CD4-positive, alpha-beta T cell treated with Interleukin-12 subunit alpha and Interleukin-12 subunit beta, for 1 hour (primary cell): ENCODE data around the gene TERC.

Experiments used
- DNase-seq: peaks from one replicate; pipeline ENCODE4 v3.0.0-alpha.2; 2020

TERC gene

GRCh38 chr3:169764882-169765612 lies at the start of gene TERC:
TERC (minus strand) TSS chr3:169765060.
- peak; percentile 96 for DNase-seq

GRCh38 chr3:169813757-169814517 lies 49.1 kb upstream of the TERC start:
- DNase-seq = peak; percentile 81

- DNase-seq = no peak
Observed at GRCh38 chr3:169813278-169813677, 48.4 kb upstream of the TERC start.

GRCh38 chr3:169812332-169813235 lies 47.7 kb upstream of the TERC start, which contains the start of the genes LRRC34 and LRRIQ4:
LRRC34 (minus strand) TSS chr3:169812904; CDS start chr3:169812548, 356 bp downstream.
LRRIQ4 (plus strand) TSS chr3:169812870; CDS start chr3:169821922, 9,052 bp downstream.
- DNase-seq = peak; percentile 69

- peak; percentile 6 for DNase-seq
Observed at GRCh38 chr3:169811631-169812331, 46.9 kb upstream of the TERC start.

- DNase-seq = no peak
Observed at GRCh38 chr3:169809230-169809795, 44.5 kb upstream of the TERC start.

GRCh38 chr3:169804681-169805080 lies 39.8 kb upstream of the TERC start:
- DNase-seq = no peak

- DNase-seq = no peak
Observed at GRCh38 chr3:169792359-169792758, 27.5 kb upstream of the TERC start.

- DNase-seq = no peak
Observed at GRCh38 chr3:169790687-169791429, 26.0 kb upstream of the TERC start.

- DNase-seq = no peak
Observed at GRCh38 chr3:169790219-169790618, 25.4 kb upstream of the TERC start.

- DNase-seq = no peak
Observed at GRCh38 chr3:169787791-169788190, 22.9 kb upstream of the TERC start.

GRCh38 chr3:169787120-169787519 lies 22.3 kb upstream of the TERC start:
- no peak for DNase-seq

GRCh38 chr3:169781209-169781855 lies 16.5 kb upstream of the TERC start:
- no peak for DNase-seq

- no peak for DNase-seq
Observed at GRCh38 chr3:169780742-169781141, 15.9 kb upstream of the TERC start.

- DNase-seq = no peak
Observed at GRCh38 chr3:169777822-169778221, 13.0 kb upstream of the TERC start.

GRCh38 chr3:169774186-169774585 lies 9.3 kb upstream of the TERC start:
- peak; percentile 16 for DNase-seq

- peak; percentile 92 for DNase-seq
Observed at GRCh38 chr3:169772897-169773816, 8.3 kb upstream of the TERC start, which contains the start of gene MYNN. MYNN (plus strand) TSS chr3:169773396; CDS start chr3:169774296, 900 bp downstream.

- no peak for DNase-seq
Observed at GRCh38 chr3:169772305-169772896, 7.5 kb upstream of the TERC start.
